ENCODE results near the gene ARHGEF17. TPM values are rescaled to one million over a fixed set of nuclear protein-coding genes. Genes with fewer than 3 reads are reported as not detected.

The ARHGEF17 gene
- total and polyA plus RNA-seq, 2 experiments from 2014 or later: 15.3 to 23.5 TPM

DNA sequence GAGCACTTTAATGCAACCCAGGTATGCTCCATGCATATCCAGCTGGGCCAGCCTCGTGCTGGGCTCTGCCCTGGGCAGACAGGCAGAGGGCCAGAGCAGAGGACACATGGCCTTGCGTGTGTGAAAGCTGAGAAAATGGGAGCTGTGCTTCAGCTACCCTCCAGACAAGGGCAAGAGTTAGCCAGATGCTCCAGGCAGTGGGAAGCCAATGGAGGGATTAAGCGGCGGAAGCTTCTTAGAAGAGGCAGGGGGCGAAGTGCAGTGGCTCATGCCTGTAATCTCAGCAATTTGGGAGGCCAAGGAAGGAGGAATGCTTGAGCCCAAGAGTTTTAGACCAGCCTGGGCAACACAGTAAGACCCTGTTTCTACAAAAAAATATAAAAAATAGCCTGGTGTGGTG, 9.8 kb upstream of the ARHGEF17 start:
- Histone ChIP-seq H3K9me3 (ENCODE audit: low read depth) (no peaks in the 10 kb centered on the region), H3K4me2 (ENCODE audit: unreplicated experiment) (no peak overlapping the region), H3F3A (ENCODE audit: insufficient read depth) (peaks cover 17% of the 10 kb centered on the region), H3K9ac (no peak overlapping the region), H3K4me1 (ENCODE audit: insufficient read depth) (peaks cover 11% of the 10 kb centered on the region; the same call in 1 of the 2 replicates), H3K4me3 (no peak overlapping the region), H3K79me2 (ENCODE audit: insufficient read depth) (no peaks in the 10 kb centered on the region), H2AFZ (no peak overlapping the region), H3K9me2 (ENCODE audit: insufficient read depth) (no peaks in the 10 kb centered on the region), H3K27ac (no peak overlapping the region), H3K27me3 (replicated peaks; ENCODE audit: insufficient read depth) (no peaks in the 10 kb centered on the region), H3K36me3 (ENCODE audit: low read depth) (no peaks in the 10 kb centered on the region), H4K20me1 (ENCODE audit: insufficient read depth) (no peaks in the 10 kb centered on the region)
- DNase-seq: no peak
- TF ChIP-seq EZH2phosphoT487 (IDR thresholded peaks at IDR 0.05; ENCODE audit: insufficient read depth, low read depth) (no peak), EZH2 (IDR thresholded peaks at IDR 0.05; ENCODE audit: insufficient read depth, poor library complexity, severe bottlenecking) (no peak)
- in situ Hi-C loops (cut with MboI): loop anchor here (25.0 kb wide), 1 partner anchor 461 kb away; no protein-coding TSS in a partner anchor
- 87 to 97% methylated on average over 5 of the region's 5 CpGs for WGBS, 2 experiments (ENCODE audit: low coverage in 1 of 2, low lambda C conversion rate in 2 of 2, missing lambda C conversion rate in 2 of 2)

DNA sequence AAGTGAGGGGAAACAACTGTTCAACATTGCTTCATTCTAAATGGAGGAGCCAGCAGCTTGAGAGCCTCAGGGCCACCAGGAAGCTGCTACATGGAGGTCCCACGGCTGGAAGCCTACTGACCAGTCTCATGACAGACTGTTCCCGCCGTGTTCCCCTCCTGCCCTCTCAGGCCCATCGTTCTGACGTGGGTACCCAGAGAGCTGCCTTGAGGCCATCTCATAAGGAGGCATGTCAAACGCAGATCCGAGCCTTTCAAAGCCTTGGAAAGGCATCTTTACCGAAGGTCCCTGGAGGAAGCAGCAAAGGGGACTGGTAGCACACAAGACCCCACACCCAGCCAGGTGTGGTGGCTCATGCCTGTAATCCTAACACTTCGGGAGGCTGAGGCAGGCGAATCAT, 8.3 kb upstream of the ARHGEF17 start:
- no peak for DNase-seq
- WGBS, 2 experiments (ENCODE audit: low coverage in 1 of 2, low lambda C conversion rate in 2 of 2, missing lambda C conversion rate in 2 of 2): 81 to 83% methylated on average over 10 of the region's 10 CpGs

DNA sequence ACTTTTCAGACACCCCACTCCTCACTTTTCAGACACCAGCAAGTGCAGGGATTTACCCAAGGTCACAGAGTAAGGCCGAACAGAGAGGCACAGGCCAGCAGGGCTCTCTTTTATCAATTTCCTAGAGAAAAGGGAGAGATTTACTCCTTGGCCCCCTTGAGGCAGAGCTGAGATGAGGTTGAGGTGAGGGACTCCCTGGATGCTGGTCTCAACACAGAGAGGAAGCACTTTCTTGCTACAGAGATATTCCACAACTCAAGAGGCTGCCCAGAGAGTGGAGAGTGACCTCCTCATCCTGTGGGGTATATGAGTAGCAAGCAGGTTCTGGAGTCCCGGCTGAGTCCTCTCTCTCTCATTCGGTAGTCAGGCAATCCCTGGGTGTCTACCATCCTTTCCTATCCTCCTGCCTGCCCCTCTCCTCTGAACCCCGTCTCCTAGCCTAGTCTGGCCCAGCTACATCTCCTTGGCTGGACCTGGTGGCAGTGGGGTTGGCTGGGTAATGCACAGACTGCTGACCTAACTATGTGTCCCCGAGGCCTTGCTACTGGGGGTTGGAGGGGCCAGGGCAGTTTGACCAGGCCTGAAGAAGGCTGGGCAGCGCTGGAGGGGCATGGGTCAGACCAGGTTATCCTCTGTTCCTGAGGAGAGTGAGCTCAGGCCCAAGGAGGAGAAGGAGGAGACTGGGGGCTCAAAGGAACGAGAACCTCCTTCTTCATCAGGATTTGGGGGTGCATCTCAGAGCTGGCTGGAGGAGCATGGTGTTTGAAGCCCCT, 1.8 kb upstream of the ARHGEF17 start:
- Histone ChIP-seq H3K4me3 (no peak overlapping the region), H3F3A (ENCODE audit: insufficient read depth) (no peaks in the 10 kb centered on the region), H3K27ac (no peak overlapping the region), H3K79me2 (ENCODE audit: insufficient read depth) (peaks cover 20% of the 10 kb centered on the region), H3K27me3 (replicated peaks; ENCODE audit: insufficient read depth) (no peaks in the 10 kb centered on the region), H3K9me2 (ENCODE audit: insufficient read depth) (no peaks in the 10 kb centered on the region), H3K9ac (no peak overlapping the region), H3K9me3 (ENCODE audit: low read depth) (no peaks in the 10 kb centered on the region), H3K4me1 (ENCODE audit: insufficient read depth) (peaks cover 16% of the 10 kb centered on the region), H2AFZ (no peak overlapping the region), H4K20me1 (ENCODE audit: insufficient read depth) (no peaks in the 10 kb centered on the region), H3K36me3 (ENCODE audit: low read depth) (no peaks in the 10 kb centered on the region), H3K4me2 (ENCODE audit: unreplicated experiment) (no peak overlapping the region)
- in situ Hi-C loops (cut with MboI): no loop called here
- TF ChIP-seq EZH2 (IDR thresholded peaks at IDR 0.05; ENCODE audit: insufficient read depth, poor library complexity, severe bottlenecking): no peak
- TF ChIP-seq EZH2phosphoT487 (IDR thresholded peaks at IDR 0.05; ENCODE audit: insufficient read depth, low read depth): no peak
- no peak for DNase-seq
- WGBS, 2 experiments (ENCODE audit: low coverage in 1 of 2, low lambda C conversion rate in 2 of 2, missing lambda C conversion rate in 2 of 2): 83 to 89% methylated on average over 7 of the region's 7 CpGs

More for the DNA sequence above, 8.3 kb upstream of the ARHGEF17 start:
- H3K27ac ChIP-seq: no peak overlapping the region
- H3F3A ChIP-seq (ENCODE audit: insufficient read depth): peaks cover 10% of the 10 kb centered on the region
- H3K9me3 ChIP-seq (ENCODE audit: low read depth): no peaks in the 10 kb centered on the region
- no peak overlapping the region for H2AFZ ChIP-seq
- peaks cover 11% of the 10 kb centered on the region; the same call in 1 of the 2 replicates for H3K4me1 ChIP-seq (ENCODE audit: insufficient read depth)
- in situ Hi-C loops (cut with MboI): loop anchor here (5.0 to 25.0 kb wide), 2 partner anchors 38 to 462 kb away; no protein-coding TSS in a partner anchor
- no peak overlapping the region for H3K4me3 ChIP-seq
- no peak for TF ChIP-seq EZH2 (IDR thresholded peaks at IDR 0.05; ENCODE audit: insufficient read depth, poor library complexity, severe bottlenecking)
- TF ChIP-seq EZH2phosphoT487 (IDR thresholded peaks at IDR 0.05; ENCODE audit: insufficient read depth, low read depth): no peak
- H3K9ac ChIP-seq: no peak overlapping the region
- no peaks in the 10 kb centered on the region for H4K20me1 ChIP-seq (ENCODE audit: insufficient read depth)
- no peak overlapping the region for H3K4me2 ChIP-seq (ENCODE audit: unreplicated experiment)
- H3K27me3 ChIP-seq (replicated peaks; ENCODE audit: insufficient read depth): no peaks in the 10 kb centered on the region
- no peaks in the 10 kb centered on the region for H3K36me3 ChIP-seq (ENCODE audit: low read depth)
- no peaks in the 10 kb centered on the region for H3K9me2 ChIP-seq (ENCODE audit: insufficient read depth)
- H3K79me2 ChIP-seq (ENCODE audit: insufficient read depth): no peaks in the 10 kb centered on the region

DNA sequence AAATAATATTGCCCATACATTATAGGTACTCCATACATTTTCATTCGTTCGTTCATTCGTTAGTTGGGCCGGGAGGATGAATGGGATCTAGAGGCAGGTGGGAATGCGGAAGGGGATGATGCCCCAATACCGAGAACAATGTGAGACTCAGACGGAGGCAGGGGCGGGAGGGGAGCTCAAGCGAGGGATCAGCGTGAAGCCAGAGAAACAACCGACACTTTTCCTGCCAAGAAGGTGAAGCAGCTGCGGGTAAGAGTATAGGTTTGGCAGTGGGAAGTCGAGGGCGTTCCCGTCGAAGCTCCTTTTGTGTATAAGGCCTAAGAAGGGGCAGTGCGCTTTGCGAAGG, 1.1 kb upstream of the ARHGEF17 start:
- H3K36me3 ChIP-seq (ENCODE audit: low read depth): no peaks in the 10 kb centered on the region
- H3K4me2 ChIP-seq (ENCODE audit: unreplicated experiment): peak overlapping the region; percentile 83
- no peak for DNase-seq
- peak overlapping the region; percentile 68 for H3K9ac ChIP-seq
- peaks cover 23% of the 10 kb centered on the region for H3K4me1 ChIP-seq (ENCODE audit: insufficient read depth)
- in situ Hi-C loops (cut with MboI): no loop called here
- H3F3A ChIP-seq (ENCODE audit: insufficient read depth): no peaks in the 10 kb centered on the region
- H3K4me3 ChIP-seq: peak overlapping the region; percentile 76
- peak overlapping the region; percentile 55; the same call in 1 of the 2 replicates for H2AFZ ChIP-seq
- WGBS, 2 experiments (ENCODE audit: low coverage in 1 of 2, low lambda C conversion rate in 2 of 2, missing lambda C conversion rate in 2 of 2): 22 to 24% methylated on average over 18 of the region's 18 CpGs
- no peaks in the 10 kb centered on the region for H3K9me3 ChIP-seq (ENCODE audit: low read depth)
- H3K9me2 ChIP-seq (ENCODE audit: insufficient read depth): no peaks in the 10 kb centered on the region
- TF ChIP-seq EZH2phosphoT487 (IDR thresholded peaks at IDR 0.05; ENCODE audit: insufficient read depth, low read depth) (no peak), EZH2 (IDR thresholded peaks at IDR 0.05; ENCODE audit: insufficient read depth, poor library complexity, severe bottlenecking) (no peak)
- no peaks in the 10 kb centered on the region for H3K27me3 ChIP-seq (replicated peaks; ENCODE audit: insufficient read depth)
- peaks cover 27% of the 10 kb centered on the region for H3K79me2 ChIP-seq (ENCODE audit: insufficient read depth)
- H3K27ac ChIP-seq: peak overlapping the region; percentile 55
- H4K20me1 ChIP-seq (ENCODE audit: insufficient read depth): no peaks in the 10 kb centered on the region

All from GM23248 (cell line).